ENCODE measurements around the gene CTNND2.

- TF ChIP-seq EZH2 (IDR thresholded peaks at IDR 0.05; ENCODE audit: borderline replicate concordance, low read depth, low read length, poor library complexity, severe bottlenecking) (no peak), CTCF (conservative IDR thresholded peaks at IDR 0.05; ENCODE audit: low read depth, low read length) (no peak)
Observed at GRCh38 chr5:11579351-11579750, 324.9 kb downstream of the CTNND2 start.

Measured in A673 (cell line).